D721Med (cell line): Measurements from ENCODE around the gene ITPR2.

Source experiments
- DNase-seq: peaks from one replicate; pipeline ENCODE4 v3.0.0; 2011; ENCODE audit warnings: low spot score; ENCODE audit not compliant: insufficient read length
- FAIRE-seq: peaks from 2 replicates; lab custom pipeline; 2011; peaks lifted over from hg19 to GRCh38; lab: Jason Lieb, UNC
- TF ChIP-seq, protein P1 (sequence below): IDR thresholded peaks from 2 replicates; pipeline ENCODE4 v1.5.1; 2012; ENCODE audit warnings: mild to moderate bottlenecking, control low read depth; ENCODE audit not compliant: insufficient read depth; ENCODE audit errors: missing control alignments

The ITPR2 gene

DNA sequence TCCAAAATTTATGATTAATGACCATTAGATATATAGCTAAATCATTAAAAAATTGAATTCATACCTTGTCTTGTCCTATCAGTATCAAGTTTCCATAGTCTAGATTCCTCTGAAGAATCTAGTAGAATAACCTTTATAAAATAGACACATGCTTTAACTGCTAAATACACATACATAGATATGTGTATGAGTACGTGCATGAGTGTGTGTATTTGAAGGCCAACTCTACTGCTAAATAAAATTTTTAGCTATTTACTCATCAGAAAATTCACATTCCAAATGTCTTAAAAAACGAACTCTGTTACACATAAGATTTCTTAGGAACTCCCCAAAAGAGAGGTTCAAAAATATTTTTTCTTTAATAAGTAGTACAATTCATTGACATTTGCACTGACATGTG lies 404.6 kb downstream of the ITPR2 start:
- FAIRE-seq (no peak), DNase-seq (no peak)
- TF ChIP-seq, protein P1, sequence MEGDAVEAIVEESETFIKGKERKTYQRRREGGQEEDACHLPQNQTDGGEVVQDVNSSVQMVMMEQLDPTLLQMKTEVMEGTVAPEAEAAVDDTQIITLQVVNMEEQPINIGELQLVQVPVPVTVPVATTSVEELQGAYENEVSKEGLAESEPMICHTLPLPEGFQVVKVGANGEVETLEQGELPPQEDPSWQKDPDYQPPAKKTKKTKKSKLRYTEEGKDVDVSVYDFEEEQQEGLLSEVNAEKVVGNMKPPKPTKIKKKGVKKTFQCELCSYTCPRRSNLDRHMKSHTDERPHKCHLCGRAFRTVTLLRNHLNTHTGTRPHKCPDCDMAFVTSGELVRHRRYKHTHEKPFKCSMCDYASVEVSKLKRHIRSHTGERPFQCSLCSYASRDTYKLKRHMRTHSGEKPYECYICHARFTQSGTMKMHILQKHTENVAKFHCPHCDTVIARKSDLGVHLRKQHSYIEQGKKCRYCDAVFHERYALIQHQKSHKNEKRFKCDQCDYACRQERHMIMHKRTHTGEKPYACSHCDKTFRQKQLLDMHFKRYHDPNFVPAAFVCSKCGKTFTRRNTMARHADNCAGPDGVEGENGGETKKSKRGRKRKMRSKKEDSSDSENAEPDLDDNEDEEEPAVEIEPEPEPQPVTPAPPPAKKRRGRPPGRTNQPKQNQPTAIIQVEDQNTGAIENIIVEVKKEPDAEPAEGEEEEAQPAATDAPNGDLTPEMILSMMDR, result no peak

DNA sequence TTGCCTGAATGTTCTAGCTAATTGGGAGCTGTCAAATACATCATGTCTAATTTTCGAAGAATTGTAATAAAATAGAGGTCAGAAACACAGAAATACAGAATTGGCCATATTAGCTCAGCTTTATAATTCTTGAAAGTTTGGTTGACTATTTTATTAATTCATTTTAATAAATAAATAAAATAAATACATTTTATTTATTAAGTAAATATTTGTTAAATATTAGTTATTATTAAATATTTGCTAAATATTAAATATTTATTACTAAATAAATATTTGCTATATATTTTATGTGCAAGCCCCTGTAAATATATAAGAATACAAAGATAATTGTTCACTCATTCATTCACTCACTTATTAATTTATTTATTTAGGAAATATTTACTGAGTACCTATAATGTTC lies 406.3 kb downstream of the ITPR2 start:
- TF ChIP-seq, protein P1, result no peak
- DNase-seq, result no peak
- FAIRE-seq, result no peak

DNA sequence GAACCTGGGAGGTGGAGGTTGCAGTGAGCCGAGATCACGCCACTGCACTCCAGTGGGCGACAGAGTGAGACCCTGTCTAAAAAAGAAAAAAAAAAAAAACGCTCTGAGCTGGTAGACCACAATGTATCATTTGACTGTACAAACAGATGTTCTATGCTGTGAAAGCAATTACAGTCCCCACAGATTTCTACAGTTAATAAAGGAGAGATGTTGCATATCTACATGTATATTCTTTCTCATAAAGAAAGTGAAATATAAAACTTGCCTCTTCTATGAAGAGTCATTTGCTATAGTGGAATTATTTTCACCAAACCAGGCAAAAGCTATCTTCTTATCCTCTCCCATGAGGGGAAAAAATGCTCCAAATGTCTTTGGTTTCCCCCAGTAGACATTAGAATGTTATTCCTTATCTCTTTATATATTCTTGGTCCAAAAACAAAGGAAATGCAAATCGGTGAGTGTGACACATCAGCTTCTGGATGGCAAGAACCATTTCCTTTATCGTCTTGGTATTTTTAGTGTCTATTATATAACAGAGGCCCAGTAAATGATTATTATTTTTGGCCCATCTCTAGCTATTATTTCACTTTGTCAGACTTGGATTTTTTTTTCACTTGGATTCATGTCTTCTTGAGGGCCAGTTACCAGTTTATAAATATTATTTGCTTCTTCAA lies 407.3 kb downstream of the ITPR2 start:
- FAIRE-seq (no peak), DNase-seq (no peak)

DNA sequence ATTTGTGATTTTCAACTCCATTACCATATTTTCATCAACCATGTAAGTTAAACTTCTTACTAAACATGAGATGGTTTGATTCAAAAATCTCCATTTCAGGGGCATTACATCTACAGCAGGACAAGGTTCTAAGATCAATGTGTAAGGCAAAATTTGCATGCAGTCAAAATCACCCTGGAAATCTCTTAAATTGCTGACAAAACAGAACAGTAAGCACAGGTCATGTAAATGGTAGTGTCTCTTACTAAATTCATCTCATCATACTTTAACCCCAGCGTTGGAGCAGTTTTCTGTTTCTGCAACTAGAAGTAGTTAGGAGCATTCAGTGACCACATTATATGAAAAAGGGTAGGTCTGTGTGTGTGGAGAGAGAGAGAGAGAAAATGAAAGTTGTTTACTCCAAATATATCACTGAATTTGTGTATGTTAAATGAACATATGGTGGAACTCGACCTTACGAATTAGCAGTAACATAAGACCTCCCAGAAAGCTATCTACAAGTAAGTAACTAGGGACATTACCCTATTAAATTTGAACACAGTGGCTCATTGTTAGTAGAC lies 410.1 kb downstream of the ITPR2 start:
- FAIRE-seq (no peak), DNase-seq (no peak)
- TF ChIP-seq, protein P1, result no peak

More for the DNA sequence above, 407.3 kb downstream of the ITPR2 start:
- TF ChIP-seq, protein P1, result no peak

DNA sequence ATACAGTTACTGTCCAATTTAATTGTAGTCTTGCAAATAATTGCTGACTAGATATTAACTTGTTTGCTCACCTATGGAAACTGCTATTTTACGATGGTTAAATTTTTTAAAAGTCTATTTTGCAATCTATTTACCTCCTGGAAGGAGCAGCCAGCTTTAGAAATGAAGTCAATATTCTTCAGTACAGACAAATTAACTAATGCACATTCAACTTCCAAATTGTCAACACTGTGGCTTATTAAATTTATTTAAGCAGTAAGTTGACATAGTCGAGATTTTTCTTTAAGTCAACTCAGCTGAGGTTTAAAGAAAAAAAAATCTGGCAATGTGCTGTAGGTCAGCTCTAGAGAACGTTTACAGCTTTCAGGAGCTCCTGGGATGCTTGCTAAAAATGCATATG lies 416.4 kb downstream of the ITPR2 start:
- TF ChIP-seq, protein P1, result no peak
- DNase-seq (no peak), FAIRE-seq (no peak)

DNA sequence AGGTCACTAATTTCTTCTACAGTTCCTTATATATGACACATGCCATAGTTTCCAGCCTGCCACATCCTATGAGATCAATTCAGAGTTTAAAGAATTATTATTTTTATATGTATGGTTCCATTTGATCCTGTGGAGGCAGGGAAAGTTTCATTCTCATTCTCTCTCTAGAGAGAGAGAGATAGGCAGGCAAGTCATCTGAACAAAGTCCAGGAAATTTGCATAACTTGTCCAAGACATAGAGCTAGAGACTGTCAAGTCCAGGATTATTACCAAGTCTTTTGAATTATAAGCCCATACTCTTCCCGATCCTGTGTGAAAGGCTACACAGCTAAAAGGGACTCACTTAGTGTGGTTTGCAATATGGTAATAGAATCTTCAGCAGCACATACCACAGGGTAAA lies 422.3 kb downstream of the ITPR2 start:
- DNase-seq (no peak), FAIRE-seq (no peak)
- TF ChIP-seq, protein P1, result no peak

DNA sequence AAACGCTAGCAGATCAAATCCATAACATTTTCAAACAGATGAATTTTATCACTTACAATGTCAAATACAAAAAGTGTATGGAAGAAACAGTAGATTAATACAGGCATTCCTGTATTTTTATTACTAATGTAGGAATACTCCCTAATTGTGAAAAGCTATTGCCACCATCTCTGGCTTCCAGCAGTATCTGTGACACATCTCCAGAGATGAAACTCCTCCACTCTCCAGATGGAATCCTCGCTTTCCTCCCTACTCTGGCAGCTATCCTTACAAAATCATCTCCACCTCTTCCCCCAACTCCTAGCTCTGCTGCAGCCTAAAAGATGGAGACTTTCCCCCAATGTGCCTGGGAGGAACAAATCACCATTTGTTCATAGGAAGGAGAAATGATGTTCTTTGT lies 426.2 kb downstream of the ITPR2 start:
- TF ChIP-seq, protein P1, result no peak
- no peak for DNase-seq

More for the DNA sequence above, 426.2 kb downstream of the ITPR2 start:
- no peak for FAIRE-seq
